Measurements from ENCODE around the gene MAML3.

The MAML3 gene

GRCh38 chr4:140085881-140086280, 68.1 kb downstream of the MAML3 start:
- no peak for DNase-seq (ENCODE audit: extremely low read depth, low read depth)
- TF ChIP-seq CTCF (IDR thresholded peaks at IDR 0.05; ENCODE audit: low read depth, low read length, missing control alignments): no peak
- no peak overlapping the region for H3K4me3 ChIP-seq (replicated peaks; ENCODE audit: low read depth, low read length)

- no peak for TF ChIP-seq CTCF (IDR thresholded peaks at IDR 0.05; ENCODE audit: low read depth, low read length, missing control alignments)
- DNase-seq (ENCODE audit: extremely low read depth, low read depth): no peak
- no peak overlapping the region for H3K4me3 ChIP-seq (replicated peaks; ENCODE audit: low read depth, low read length)
These were observed 68.8 kb downstream of the MAML3 start for GRCh38 chr4:140085062-140085622.

- DNase-seq (ENCODE audit: extremely low read depth, low read depth): no peak
- H3K4me3 ChIP-seq (replicated peaks; ENCODE audit: low read depth, low read length): no peak overlapping the region
- TF ChIP-seq CTCF (IDR thresholded peaks at IDR 0.05; ENCODE audit: low read depth, low read length, missing control alignments): no peak
These were observed 69.6 kb downstream of the MAML3 start for GRCh38 chr4:140084385-140084784.

- no peak for TF ChIP-seq CTCF (IDR thresholded peaks at IDR 0.05; ENCODE audit: low read depth, low read length, missing control alignments)
- no peak overlapping the region for H3K4me3 ChIP-seq (replicated peaks; ENCODE audit: low read depth, low read length)
- DNase-seq (ENCODE audit: extremely low read depth, low read depth): no peak
These were observed 71.6 kb downstream of the MAML3 start for GRCh38 chr4:140082391-140082755.

GRCh38 chr4:140081641-140082390, 72.2 kb downstream of the MAML3 start:
- no peak overlapping the region for H3K4me3 ChIP-seq (replicated peaks; ENCODE audit: low read depth, low read length)
- DNase-seq (ENCODE audit: extremely low read depth, low read depth): no peak
- TF ChIP-seq CTCF (IDR thresholded peaks at IDR 0.05; ENCODE audit: low read depth, low read length, missing control alignments): no peak

GRCh38 chr4:140080883-140081282, 73.1 kb downstream of the MAML3 start:
- TF ChIP-seq CTCF (IDR thresholded peaks at IDR 0.05; ENCODE audit: low read depth, low read length, missing control alignments): no peak
- no peak for DNase-seq (ENCODE audit: extremely low read depth, low read depth)
- no peak overlapping the region for H3K4me3 ChIP-seq (replicated peaks; ENCODE audit: low read depth, low read length)

Measured in HFF-Myc (cell line).